ENCODE results near the gene PXT1.
A peak's percentile ranks its signal among the peaks of the same experiment; 100 is the strongest.
"Not testable (repeated sequence)": the region's sequence is repeated elsewhere in the genome, so short reads cannot be mapped to it uniquely, and the experiment has no call there.

The PXT1 gene

GRCh38 chr6:36452897-36453296, 10.2 kb upstream of the PXT1 start:
- in situ Hi-C loops (cut with HindIII; ENCODE audit: low pct_ligation_motif_present, low pct_unique_long_range_greater_than_20kb, low sequenced_read_pairs); DNase-seq: not testable (repeated sequence)

- in situ Hi-C loops (cut with HindIII; ENCODE audit: low pct_ligation_motif_present, low pct_unique_long_range_greater_than_20kb, low sequenced_read_pairs); DNase-seq: not testable (repeated sequence)
Observed at GRCh38 chr6:36449173-36449572, 6.5 kb upstream of the PXT1 start.

GRCh38 chr6:36445621-36446020, 3.0 kb upstream of the PXT1 start:
- in situ Hi-C loops (cut with HindIII; ENCODE audit: low pct_ligation_motif_present, low pct_unique_long_range_greater_than_20kb, low sequenced_read_pairs) = no loop called here
- DNase-seq = no peak

- in situ Hi-C loops (cut with HindIII; ENCODE audit: low pct_ligation_motif_present, low pct_unique_long_range_greater_than_20kb, low sequenced_read_pairs) = no loop called here
- no peak for DNase-seq
Observed at GRCh38 chr6:36444470-36444869, 1.8 kb upstream of the PXT1 start.

GRCh38 chr6:36443471-36444428, 1.1 kb upstream of the PXT1 start:
- DNase-seq = peak; percentile 35
- in situ Hi-C loops (cut with HindIII; ENCODE audit: low pct_ligation_motif_present, low pct_unique_long_range_greater_than_20kb, low sequenced_read_pairs) = no loop called here

GRCh38 chr6:36442103-36442670, 467 bp downstream of the PXT1 start:
- DNase-seq = no peak
- in situ Hi-C loops (cut with HindIII; ENCODE audit: low pct_ligation_motif_present, low pct_unique_long_range_greater_than_20kb, low sequenced_read_pairs) = no loop called here

GRCh38 chr6:36441307-36441894, 1.3 kb downstream of the PXT1 start:
- in situ Hi-C loops (cut with HindIII; ENCODE audit: low pct_ligation_motif_present, low pct_unique_long_range_greater_than_20kb, low sequenced_read_pairs) = no loop called here
- DNase-seq = peak; percentile 97

GRCh38 chr6:36436466-36436865, 6.2 kb downstream of the PXT1 start:
- in situ Hi-C loops (cut with HindIII; ENCODE audit: low pct_ligation_motif_present, low pct_unique_long_range_greater_than_20kb, low sequenced_read_pairs) = no loop called here

GRCh38 chr6:36432151-36432671, 10.4 kb downstream of the PXT1 start:
- in situ Hi-C loops (cut with HindIII; ENCODE audit: low pct_ligation_motif_present, low pct_unique_long_range_greater_than_20kb, low sequenced_read_pairs) = no loop called here
- no peak for DNase-seq

More at GRCh38 chr6:36436466-36436865, 6.2 kb downstream of the PXT1 start:
- no peak for DNase-seq

- no peak for DNase-seq
- in situ Hi-C loops (cut with HindIII; ENCODE audit: low pct_ligation_motif_present, low pct_unique_long_range_greater_than_20kb, low sequenced_read_pairs) = no loop called here
Observed at GRCh38 chr6:36431197-36431596, 11.5 kb downstream of the PXT1 start.

GRCh38 chr6:36430351-36430750, 12.3 kb downstream of the PXT1 start:
- no peak for DNase-seq
- in situ Hi-C loops (cut with HindIII; ENCODE audit: low pct_ligation_motif_present, low pct_unique_long_range_greater_than_20kb, low sequenced_read_pairs) = no loop called here

- in situ Hi-C loops (cut with HindIII; ENCODE audit: low pct_ligation_motif_present, low pct_unique_long_range_greater_than_20kb, low sequenced_read_pairs) = no loop called here
Observed at GRCh38 chr6:36428911-36429310, 13.7 kb downstream of the PXT1 start.

GRCh38 chr6:36426622-36427021, 16.0 kb downstream of the PXT1 start:
- in situ Hi-C loops (cut with HindIII; ENCODE audit: low pct_ligation_motif_present, low pct_unique_long_range_greater_than_20kb, low sequenced_read_pairs) = no loop called here
- DNase-seq = no peak

More at GRCh38 chr6:36428911-36429310, 13.7 kb downstream of the PXT1 start:
- no peak for DNase-seq

- in situ Hi-C loops (cut with HindIII; ENCODE audit: low pct_ligation_motif_present, low pct_unique_long_range_greater_than_20kb, low sequenced_read_pairs) = no loop called here
Observed at GRCh38 chr6:36423101-36423824, 19.4 kb downstream of the PXT1 start.

GRCh38 chr6:36422714-36423100, 19.9 kb downstream of the PXT1 start:
- in situ Hi-C loops (cut with HindIII; ENCODE audit: low pct_ligation_motif_present, low pct_unique_long_range_greater_than_20kb, low sequenced_read_pairs) = no loop called here
- DNase-seq = no peak

More at GRCh38 chr6:36423101-36423824, 19.4 kb downstream of the PXT1 start:
- DNase-seq = peak; percentile 97

- in situ Hi-C loops (cut with HindIII; ENCODE audit: low pct_ligation_motif_present, low pct_unique_long_range_greater_than_20kb, low sequenced_read_pairs) = no loop called here
- DNase-seq = no peak
Observed at GRCh38 chr6:36419310-36419709, 23.3 kb downstream of the PXT1 start.

- no peak for DNase-seq
- in situ Hi-C loops (cut with HindIII; ENCODE audit: low pct_ligation_motif_present, low pct_unique_long_range_greater_than_20kb, low sequenced_read_pairs) = no loop called here
Observed at GRCh38 chr6:36418558-36418957, 24.1 kb downstream of the PXT1 start.

GRCh38 chr6:36414481-36414880, 28.2 kb downstream of the PXT1 start:
- in situ Hi-C loops (cut with HindIII; ENCODE audit: low pct_ligation_motif_present, low pct_unique_long_range_greater_than_20kb, low sequenced_read_pairs) = no loop called here
- DNase-seq = no peak

All from ACHN (cell line).